CD4-positive, alpha-beta T cell (primary cell): ENCODE data around the gene LAMA1. TPM values are rescaled to one million over a fixed set of nuclear protein-coding genes. Genes with fewer than 3 reads are reported as not detected.

Experiments
- ATAC-seq: fragments of 200-7000 bp; cut with Tn5 transposase; one replicate; pipeline ENCODE4 v1.10.0; 2022; ENCODE audit warnings: mild to moderate bottlenecking; ENCODE audit not compliant: poor library complexity
- CTCF ChIA-PET: fragments of 350-600 bp; sonication (Branson Sonifier 250); formaldehyde crosslinking; loops from one replicate; lab custom pipeline; 2021; ENCODE audit warnings: antibody characterized with exemption, inconsistent platforms; lab: Charles Lee
- POLR2A ChIA-PET: fragments of 350-600 bp; sonication (Branson Sonifier 250); formaldehyde crosslinking; loops from one replicate; lab custom pipeline; 2021; ENCODE audit warnings: antibody characterized with exemption, inconsistent platforms; lab: Charles Lee
- DNase-seq, 14 experiments: peaks; one replicate each; pipeline ENCODE4 v3.0.0-alpha.2; 2013 to 2020; ENCODE audit warnings: mixed read lengths in 2 of 14
- H3K27ac ChIP-seq, 2 donors: one replicate each; pipeline versions ENCODE4 v1.5.1 to v1.7.0; 2013; ENCODE audit warnings: low read length in 2 of 2, low read depth in 1 of 2, mild to moderate bottlenecking in 1 of 2
- H3K27me3 ChIP-seq, 2 experiments: 1 replicate in 1 of 2; 2 replicates in 1 of 2; pipeline versions ENCODE4 v1.6.1 to v1.7.0; 2013; ENCODE audit warnings: low read length in 2 of 2, control low read depth in 1 of 2, mild to moderate bottlenecking in 1 of 2, moderate library complexity in 1 of 2; ENCODE audit not compliant: insufficient read depth in 2 of 2, control insufficient read depth in 1 of 2
- H3K36me3 ChIP-seq: one replicate; pipeline ENCODE4 v1.6.1; 2013; ENCODE audit warnings: low read length, control low read depth; ENCODE audit not compliant: insufficient read depth
- H3K4me1 ChIP-seq: one replicate; pipeline ENCODE4 v1.6.1; 2013; ENCODE audit warnings: low read length, control low read depth; ENCODE audit not compliant: insufficient read depth
- H3K4me3 ChIP-seq: one replicate; pipeline ENCODE4 v1.5.1; 2013; ENCODE audit warnings: mild to moderate bottlenecking, low read length, moderate library complexity
- H3K9me3 ChIP-seq, 2 experiments: 1 replicate in 1 of 2; 2 replicates in 1 of 2; pipeline versions ENCODE4 v1.6.1 to v1.7.0; 2013; ENCODE audit warnings: low read length in 2 of 2, mild to moderate bottlenecking in 2 of 2, control low read depth in 1 of 2, moderate library complexity in 1 of 2; ENCODE audit not compliant: control insufficient read depth in 1 of 2, insufficient read depth in 1 of 2
- H3K27ac Mint-ChIP-seq: one replicate; pipeline ENCODE4 v1.8.0; 2020; ENCODE audit warnings: mixed read lengths
- H3K27me3 Mint-ChIP-seq: one replicate; pipeline ENCODE4 v1.8.0; 2021; ENCODE audit warnings: mixed read lengths
- H3K36me3 Mint-ChIP-seq: one replicate; pipeline ENCODE4 v1.8.0; 2021; ENCODE audit warnings: low read depth, mixed read lengths
- H3K4me1 Mint-ChIP-seq: one replicate; pipeline ENCODE4 v1.8.0; 2021; ENCODE audit warnings: low read depth, mixed read lengths
- H3K4me3 Mint-ChIP-seq: one replicate; pipeline ENCODE4 v1.8.0; 2020; ENCODE audit warnings: mild to moderate bottlenecking, mixed read lengths
- H3K9me3 Mint-ChIP-seq: one replicate; pipeline ENCODE4 v1.8.0; 2020; ENCODE audit warnings: mixed read lengths
- intact Hi-C, 2 experiments: fragments of 100-400 bp; cut with DNase I in 1 of 2; cut with micrococcal nuclease in 1 of 2; formaldehyde crosslinking; loops; one replicate each; pipeline versions ENCODE4 v1.15.1 to v1.9.0; 2023 to 2025; cut with DNase I, micrococcal nuclease
- total RNA-seq, 174 experiments: library from RNA in 2 of 174; stranded (reverse) in 2 of 174; gene quantifications; one replicate each; pipeline ENCODE4 v1.2.3 and lab custom pipeline; 2021 to 2026
- TF ChIP-seq, protein P1 (sequence below): fragments of 200-600 bp; IDR thresholded peaks from one replicate; pipeline ENCODE4 v1.8.0; 2022; ENCODE audit warnings: antibody characterized with exemption, mild to moderate bottlenecking

Gene LAMA1
- total RNA-seq, 2 experiments from 2014 or later: not detected

DNA sequence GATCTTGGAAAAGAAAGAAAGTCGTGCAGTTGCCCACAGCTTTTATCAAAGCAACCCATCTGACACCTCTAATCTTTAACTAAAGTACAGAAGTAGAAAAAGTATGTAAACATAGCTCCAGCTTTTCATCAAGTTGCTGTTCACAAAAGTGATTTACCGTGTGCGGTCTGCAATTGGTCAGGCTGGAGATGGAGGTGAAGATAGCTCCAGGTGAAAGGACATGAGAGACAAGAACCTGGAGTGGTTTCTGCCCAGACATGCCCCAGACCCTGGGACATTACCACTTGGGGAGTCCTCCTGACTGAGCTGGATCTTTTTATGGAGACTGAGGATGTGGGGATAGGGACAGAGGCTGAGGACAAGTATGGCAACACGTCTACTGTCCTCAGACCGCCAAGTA, 82.7 kb downstream of the LAMA1 start:
- DNase-seq (no peak), ATAC-seq (no peak)
- Histone ChIP-seq H3K4me3 (no peak overlapping the region), H3K27ac (no peak overlapping the region), H3K36me3 (no peaks in the 10 kb centered on the region), H3K4me1 (no peaks in the 10 kb centered on the region), H3K9me3 (peaks cover 0 to 15% of the 10 kb centered on the region in 2 experiments), H3K27me3 (no peaks in the 10 kb centered on the region)
- Mint-ChIP-seq H3K4me3 (no peak overlapping the region), H3K27me3 (no peaks in the 10 kb centered on the region), H3K9me3 (peaks cover 3% of the 10 kb centered on the region), H3K27ac (no peak overlapping the region), H3K36me3 (no peaks in the 10 kb centered on the region), H3K4me1 (no peaks in the 10 kb centered on the region)
- intact Hi-C loops: no loop called here
- POLR2A ChIA-PET: no interaction called here
- TF ChIP-seq, protein P1, sequence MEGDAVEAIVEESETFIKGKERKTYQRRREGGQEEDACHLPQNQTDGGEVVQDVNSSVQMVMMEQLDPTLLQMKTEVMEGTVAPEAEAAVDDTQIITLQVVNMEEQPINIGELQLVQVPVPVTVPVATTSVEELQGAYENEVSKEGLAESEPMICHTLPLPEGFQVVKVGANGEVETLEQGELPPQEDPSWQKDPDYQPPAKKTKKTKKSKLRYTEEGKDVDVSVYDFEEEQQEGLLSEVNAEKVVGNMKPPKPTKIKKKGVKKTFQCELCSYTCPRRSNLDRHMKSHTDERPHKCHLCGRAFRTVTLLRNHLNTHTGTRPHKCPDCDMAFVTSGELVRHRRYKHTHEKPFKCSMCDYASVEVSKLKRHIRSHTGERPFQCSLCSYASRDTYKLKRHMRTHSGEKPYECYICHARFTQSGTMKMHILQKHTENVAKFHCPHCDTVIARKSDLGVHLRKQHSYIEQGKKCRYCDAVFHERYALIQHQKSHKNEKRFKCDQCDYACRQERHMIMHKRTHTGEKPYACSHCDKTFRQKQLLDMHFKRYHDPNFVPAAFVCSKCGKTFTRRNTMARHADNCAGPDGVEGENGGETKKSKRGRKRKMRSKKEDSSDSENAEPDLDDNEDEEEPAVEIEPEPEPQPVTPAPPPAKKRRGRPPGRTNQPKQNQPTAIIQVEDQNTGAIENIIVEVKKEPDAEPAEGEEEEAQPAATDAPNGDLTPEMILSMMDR: no peak
- CTCF ChIA-PET: no interaction called here

DNA sequence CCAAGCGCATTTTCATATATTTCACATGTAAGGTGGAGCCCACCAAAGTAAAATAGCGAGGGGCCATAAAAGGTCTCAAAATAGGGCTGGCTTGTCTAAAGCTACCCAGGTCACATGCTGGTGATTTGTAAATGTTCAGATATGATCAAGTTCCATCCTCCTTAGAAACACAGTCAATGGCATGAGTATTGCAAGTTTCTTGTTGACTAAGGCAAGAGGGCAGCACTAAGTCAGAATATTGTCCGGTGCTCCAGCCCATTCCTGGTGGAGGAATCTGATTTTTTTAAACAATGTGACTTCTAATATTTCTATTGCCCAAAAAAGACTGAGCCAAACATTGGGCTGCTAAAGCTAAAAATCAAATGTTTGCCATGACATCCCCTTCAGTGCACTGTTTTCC, 85.1 kb downstream of the LAMA1 start:
- no peaks in the 10 kb centered on the region for H3K36me3 Mint-ChIP-seq
- peaks cover 0 to 11% of the 10 kb centered on the region in 2 experiments for H3K9me3 ChIP-seq
- no peak overlapping the region for H3K27ac ChIP-seq
- ChIA-PET CTCF (no interaction called here), POLR2A (no interaction called here)
- no peaks in the 10 kb centered on the region for H3K36me3 ChIP-seq
- H3K27me3 Mint-ChIP-seq: no peaks in the 10 kb centered on the region
- ATAC-seq: no peak
- no peak overlapping the region for H3K4me3 ChIP-seq
- no peak for DNase-seq
- peaks cover 3% of the 10 kb centered on the region for H3K9me3 Mint-ChIP-seq
- H3K27me3 ChIP-seq: no peaks in the 10 kb centered on the region
- H3K27ac Mint-ChIP-seq: no peak overlapping the region
- no peaks in the 10 kb centered on the region for H3K4me1 Mint-ChIP-seq
- H3K4me1 ChIP-seq: no peaks in the 10 kb centered on the region
- H3K4me3 Mint-ChIP-seq: no peak overlapping the region
- TF ChIP-seq, protein P1: no peak
- intact Hi-C loops: no loop called here

DNA sequence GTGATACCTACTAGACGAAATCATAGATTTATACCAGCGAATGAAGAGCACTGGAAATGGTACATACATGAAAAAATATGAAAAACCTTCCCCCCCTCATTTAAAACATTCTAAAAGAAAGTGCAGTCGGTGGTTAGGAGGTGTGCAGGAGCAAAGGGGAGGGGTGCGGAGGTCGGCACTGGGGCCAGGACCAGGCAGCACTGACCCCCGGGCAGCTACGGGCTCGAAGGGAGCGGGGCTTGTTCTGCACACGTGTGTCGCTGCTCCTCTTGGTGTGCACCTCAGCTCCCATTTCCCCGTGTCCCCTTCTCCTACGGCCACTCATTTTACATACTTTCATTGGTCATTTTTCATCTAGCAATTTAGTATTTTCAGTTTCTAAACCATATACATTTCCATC, 89.0 kb downstream of the LAMA1 start:
- no peak for ATAC-seq
- no peaks in the 10 kb centered on the region for H3K36me3 Mint-ChIP-seq
- no peak overlapping the region for H3K27ac Mint-ChIP-seq
- ChIA-PET CTCF (no interaction called here), POLR2A (no interaction called here)
- peaks cover 3% of the 10 kb centered on the region for H3K9me3 Mint-ChIP-seq
- H3K27me3 ChIP-seq: no peaks in the 10 kb centered on the region
- no peaks in the 10 kb centered on the region for H3K36me3 ChIP-seq
- TF ChIP-seq, protein P1: no peak
- H3K4me1 ChIP-seq: no peaks in the 10 kb centered on the region
- H3K9me3 ChIP-seq: peaks cover 0 to 17% of the 10 kb centered on the region in 2 experiments
- H3K4me3 Mint-ChIP-seq: no peak overlapping the region
- H3K4me3 ChIP-seq: no peak overlapping the region
- peaks cover 8% of the 10 kb centered on the region for H3K27me3 Mint-ChIP-seq
- intact Hi-C loops: no loop called here
- DNase-seq: no peak
- H3K4me1 Mint-ChIP-seq: no peaks in the 10 kb centered on the region
- no peak overlapping the region for H3K27ac ChIP-seq
